H9 (cell line): ENCODE results near the gene ADAMTS18. TPM values are rescaled to one million over a fixed set of nuclear protein-coding genes. Genes with fewer than 3 reads are reported as not detected.

Experiments used
- DNase-seq: peaks from one replicate; pipeline ENCODE4 v3.0.0-alpha.2; 2017
- H2AFZ ChIP-seq: one replicate; pipeline ENCODE4 v1.6.1; 2013; ENCODE audit warnings: mild to moderate bottlenecking, low read length, control low read depth, moderate library complexity
- H2AK5ac ChIP-seq: 2 replicates; pipeline ENCODE4 v1.6.1; 2013; ENCODE audit warnings: low read length, control low read depth, mixed read lengths; ENCODE audit not compliant: insufficient read length
- H2BK120ac ChIP-seq: one replicate; pipeline ENCODE4 v1.6.1; 2013; ENCODE audit warnings: low read depth, mild to moderate bottlenecking, low read length, control low read depth, inconsistent platforms; ENCODE audit not compliant: poor library complexity, severe bottlenecking
- H2BK12ac ChIP-seq: 2 replicates; pipeline ENCODE4 v1.6.1; 2013; ENCODE audit warnings: low read length, control low read depth, mixed read lengths, low read depth; ENCODE audit not compliant: insufficient read length
- H2BK15ac ChIP-seq: 2 replicates; pipeline ENCODE4 v1.6.1; 2013; ENCODE audit warnings: low read depth, low read length, control low read depth
- H2BK20ac ChIP-seq: one replicate; pipeline ENCODE4 v1.6.1; 2013; ENCODE audit warnings: low read depth, mild to moderate bottlenecking, low read length, control low read depth, inconsistent platforms; ENCODE audit not compliant: poor library complexity, severe bottlenecking
- H2BK5ac ChIP-seq: 2 replicates; pipeline ENCODE4 v1.6.1; 2013; ENCODE audit warnings: low read length, control low read depth, mixed read lengths; ENCODE audit not compliant: insufficient read length
- H3K14ac ChIP-seq: 2 replicates; pipeline ENCODE4 v1.6.1; 2013; ENCODE audit warnings: low read length, control low read depth; ENCODE audit not compliant: insufficient read depth
- H3K18ac ChIP-seq: 2 replicates; pipeline ENCODE4 v1.6.1; 2013; ENCODE audit warnings: low read depth, mild to moderate bottlenecking, mixed read lengths, low read length, control low read depth; ENCODE audit not compliant: insufficient read length
- H3K23ac ChIP-seq: 2 replicates; pipeline ENCODE4 v1.6.1; 2013; ENCODE audit warnings: low read length, control low read depth, mixed read lengths, low read depth; ENCODE audit not compliant: insufficient read length
- H3K23me2 ChIP-seq: 2 replicates; pipeline ENCODE4 v1.6.1; 2013; ENCODE audit warnings: low read depth, mild to moderate bottlenecking, mixed read lengths, low read length, control low read depth; ENCODE audit not compliant: insufficient read length, poor library complexity, severe bottlenecking
- H3K27ac ChIP-seq: 2 replicates; pipeline ENCODE4 v1.5.1; 2013; ENCODE audit warnings: low read length, control low read depth, mixed read lengths, low read depth; ENCODE audit not compliant: insufficient read length
- H3K27me3 ChIP-seq: 2 replicates; pipeline ENCODE4 v1.6.1; 2013; ENCODE audit warnings: low read length, control low read depth, inconsistent platforms; ENCODE audit not compliant: insufficient read depth
- H3K4ac ChIP-seq: 2 replicates; pipeline ENCODE4 v1.6.1; 2013; ENCODE audit warnings: low read depth, mild to moderate bottlenecking, control low read depth, inconsistent platforms, low read length, moderate library complexity
- H3K4me1 ChIP-seq: 2 replicates; pipeline ENCODE4 v1.6.1; 2013; ENCODE audit warnings: low read length, control low read depth, inconsistent platforms; ENCODE audit not compliant: insufficient read depth
- H3K4me2 ChIP-seq: 2 replicates; pipeline ENCODE4 v1.6.1; 2013; ENCODE audit warnings: low read length, control low read depth, mixed read lengths; ENCODE audit not compliant: insufficient read length, insufficient read depth
- H3K56ac ChIP-seq: 2 replicates; pipeline ENCODE4 v1.6.1; 2013; ENCODE audit warnings: low read depth, mild to moderate bottlenecking, mixed read lengths, low read length, control low read depth; ENCODE audit not compliant: insufficient read length
- H3K79me1 ChIP-seq: 2 replicates; pipeline ENCODE4 v1.6.1; 2013; ENCODE audit warnings: low read depth, mild to moderate bottlenecking, moderate library complexity, low read length, control low read depth, inconsistent platforms; ENCODE audit not compliant: insufficient read depth, poor library complexity, severe bottlenecking
- H3K79me2 ChIP-seq: 2 replicates; pipeline ENCODE4 v1.6.1; 2013; ENCODE audit warnings: low read length, control low read depth, inconsistent platforms; ENCODE audit not compliant: insufficient read depth
- H3K9ac ChIP-seq: 2 replicates; pipeline ENCODE4 v1.6.1; 2013; ENCODE audit warnings: low read length, control low read depth, mixed read lengths; ENCODE audit not compliant: insufficient read length; ENCODE audit errors: extremely low read depth
- H3K9me3 ChIP-seq: one replicate; pipeline ENCODE4 v1.6.1; 2013; ENCODE audit warnings: low read depth, low read length, inconsistent platforms; ENCODE audit not compliant: control insufficient read depth
- H3T11ph ChIP-seq: one replicate; pipeline ENCODE4 v1.6.1; 2013; ENCODE audit warnings: mild to moderate bottlenecking, low read length, control low read depth, inconsistent platforms
- H4K20me1 ChIP-seq: one replicate; pipeline ENCODE4 v1.6.1; 2013; ENCODE audit not compliant: control insufficient read depth, insufficient read length, insufficient read depth
- H4K5ac ChIP-seq: 2 replicates; pipeline ENCODE4 v1.6.1; 2013; ENCODE audit warnings: low read depth, mild to moderate bottlenecking, mixed read lengths, low read length, control low read depth; ENCODE audit not compliant: insufficient read length
- H4K8ac ChIP-seq: replicated peaks from 2 replicates; pipeline ENCODE4 v1.6.1; 2013; ENCODE audit warnings: low read length, control low read depth, mixed read lengths, low read depth; ENCODE audit not compliant: insufficient read length
- H4K91ac ChIP-seq: 2 replicates; pipeline ENCODE4 v1.6.1; 2013; ENCODE audit warnings: low read depth, mild to moderate bottlenecking, moderate library complexity, mixed read lengths, low read length, control low read depth; ENCODE audit not compliant: insufficient read length
- H3K27ac Mint-ChIP-seq, 3 experiments: 2 replicates in 2 of 3; 3 replicates in 1 of 3; pipeline ENCODE4 v1.8.0; 2020 to 2021; ENCODE audit warnings: mixed read lengths in 3 of 3, mild to moderate bottlenecking in 1 of 3, moderate library complexity in 1 of 3
- H3K27me3 Mint-ChIP-seq: 2 replicates; pipeline ENCODE4 v1.8.0; 2021; ENCODE audit warnings: low read depth, mild to moderate bottlenecking, moderate library complexity, mixed read lengths
- H3K36me3 Mint-ChIP-seq, 3 experiments: 2 replicates in 2 of 3; 3 replicates in 1 of 3; pipeline ENCODE4 v1.8.0; 2020 to 2021; ENCODE audit warnings: low read depth in 3 of 3, mixed read lengths in 3 of 3; ENCODE audit not compliant: insufficient read depth in 1 of 3
- H3K4me1 Mint-ChIP-seq, 2 experiments: 2 replicates each; pipeline ENCODE4 v1.8.0; 2020; ENCODE audit warnings: mixed read lengths in 2 of 2
- H3K4me3 Mint-ChIP-seq, 2 experiments: 2 replicates in 1 of 2; 3 replicates in 1 of 2; pipeline ENCODE4 v1.8.0; 2020 to 2021; ENCODE audit warnings: mild to moderate bottlenecking in 2 of 2, mixed read lengths in 2 of 2, moderate library complexity in 1 of 2
- H3K9me3 Mint-ChIP-seq, 2 experiments: 2 replicates in 1 of 2; 3 replicates in 1 of 2; pipeline ENCODE4 v1.8.0; 2020; ENCODE audit warnings: mild to moderate bottlenecking in 2 of 2, mixed read lengths in 2 of 2, moderate library complexity in 1 of 2
- WGBS: extraction: QIAGEN DNeasy Blood & Tissue Kit; methylation state at CpG from one replicate; pipeline ENCODE4 v1.1.7; 2013; ENCODE audit warnings: missing lambda C conversion rate, low lambda C conversion rate, mixed read lengths; ENCODE audit not compliant: insufficient read length; ENCODE audit errors: extremely low coverage; 5-methylcytosine and 5-hydroxymethylcytosine counted together
- total RNA-seq: library from RNA; stranded (reverse); gene quantifications from 2 replicates; pipeline ENCODE4 v1.2.1, GENCODE V29; 2021
- TF ChIP-seq, protein P1 (sequence below): fragments of 200-600 bp; sonication (generic); conservative IDR thresholded peaks from 3 replicates; pipeline ENCODE4 v1.8.0; 2021; ENCODE audit warnings: antibody characterized with exemption, mild to moderate bottlenecking

ADAMTS18 gene
- total RNA-seq, 1 experiment from 2014 or later, result 0.07 TPM

- H3K9ac ChIP-seq, result no peak overlapping the region
- Mint-ChIP-seq H3K36me3 (no peaks in the 10 kb centered on the region), H3K4me3 (no peak overlapping the region), H3K27me3 (peaks cover 77% of the 10 kb centered on the region), H3K4me1 (peaks cover 12 to 13% of the 10 kb centered on the region in 2 experiments), H3K27ac (no peak overlapping the region), H3K9me3 (no peaks in the 10 kb centered on the region)
- H3T11ph ChIP-seq, result no peak overlapping the region
- H2BK5ac ChIP-seq, result no peak overlapping the region
- TF ChIP-seq, protein P1, sequence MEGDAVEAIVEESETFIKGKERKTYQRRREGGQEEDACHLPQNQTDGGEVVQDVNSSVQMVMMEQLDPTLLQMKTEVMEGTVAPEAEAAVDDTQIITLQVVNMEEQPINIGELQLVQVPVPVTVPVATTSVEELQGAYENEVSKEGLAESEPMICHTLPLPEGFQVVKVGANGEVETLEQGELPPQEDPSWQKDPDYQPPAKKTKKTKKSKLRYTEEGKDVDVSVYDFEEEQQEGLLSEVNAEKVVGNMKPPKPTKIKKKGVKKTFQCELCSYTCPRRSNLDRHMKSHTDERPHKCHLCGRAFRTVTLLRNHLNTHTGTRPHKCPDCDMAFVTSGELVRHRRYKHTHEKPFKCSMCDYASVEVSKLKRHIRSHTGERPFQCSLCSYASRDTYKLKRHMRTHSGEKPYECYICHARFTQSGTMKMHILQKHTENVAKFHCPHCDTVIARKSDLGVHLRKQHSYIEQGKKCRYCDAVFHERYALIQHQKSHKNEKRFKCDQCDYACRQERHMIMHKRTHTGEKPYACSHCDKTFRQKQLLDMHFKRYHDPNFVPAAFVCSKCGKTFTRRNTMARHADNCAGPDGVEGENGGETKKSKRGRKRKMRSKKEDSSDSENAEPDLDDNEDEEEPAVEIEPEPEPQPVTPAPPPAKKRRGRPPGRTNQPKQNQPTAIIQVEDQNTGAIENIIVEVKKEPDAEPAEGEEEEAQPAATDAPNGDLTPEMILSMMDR, result no peak
- H3K4ac ChIP-seq, result no peak overlapping the region
- H3K14ac ChIP-seq, result no peak overlapping the region
- no peaks in the 10 kb centered on the region for H3K79me2 ChIP-seq
- H3K23me2 ChIP-seq, result peaks cover 10% of the 10 kb centered on the region
- DNase-seq, result no peak
- WGBS, result no CpG with 5 or more reads among the region's 6 CpGs
- H2BK120ac ChIP-seq, result no peak overlapping the region
- no peaks in the 10 kb centered on the region for H3K9me3 ChIP-seq
- H3K27me3 ChIP-seq, result peaks cover 16% of the 10 kb centered on the region; the same call in 1 of the 2 replicates
- no peak overlapping the region for H2AK5ac ChIP-seq
- no peak overlapping the region for H3K18ac ChIP-seq
- H3K27ac ChIP-seq, result no peak overlapping the region
- H3K23ac ChIP-seq, result no peak overlapping the region
- H4K5ac ChIP-seq, result no peak overlapping the region
- no peak overlapping the region for H3K4me2 ChIP-seq
- no peak overlapping the region for H4K8ac ChIP-seq
- no peaks in the 10 kb centered on the region for H3K4me1 ChIP-seq
- H2BK20ac ChIP-seq, result no peak overlapping the region
- no peak overlapping the region for H2BK12ac ChIP-seq
- no peak overlapping the region for H2BK15ac ChIP-seq
- H4K91ac ChIP-seq, result no peak overlapping the region
- no peak overlapping the region for H2AFZ ChIP-seq
- H4K20me1 ChIP-seq, result no peaks in the 10 kb centered on the region
- H3K56ac ChIP-seq, result no peak overlapping the region
- no peaks in the 10 kb centered on the region for H3K79me1 ChIP-seq
Observed at GRCh38 chr16:77433146-77433545, 1.7 kb downstream of the ADAMTS18 start.
